H1 (cell line): ENCODE results near the gene USP53.

Experiments
- CTCF ChIP-seq, 3 experiments: IDR thresholded peaks; 1 replicate in 2 of 3; 2 replicates in 1 of 3; pipeline versions ENCODE4 v1.5.1 to v1.6.1; 2011; ENCODE audit warnings: low read length in 3 of 3, mild to moderate bottlenecking in 3 of 3, inconsistent platforms in 2 of 3, low read depth in 1 of 3, moderate library complexity in 1 of 3; ENCODE audit not compliant: insufficient read depth in 1 of 3; ENCODE audit errors: control extremely low read depth in 1 of 3
- EP300 ChIP-seq, 2 experiments: IDR thresholded peaks; 1 replicate in 1 of 2; 2 replicates in 1 of 2; pipeline ENCODE4 v1.6.1; 2011 to 2012; ENCODE audit warnings: low read depth in 2 of 2, low read length in 2 of 2, mild to moderate bottlenecking in 2 of 2, borderline replicate concordance in 1 of 2, inconsistent platforms in 1 of 2, moderate library complexity in 1 of 2
- POLR2A ChIP-seq, 2 experiments: IDR thresholded peaks; 1 replicate in 1 of 2; 2 replicates in 1 of 2; pipeline ENCODE4 v1.6.1; 2011; ENCODE audit warnings: low read depth in 2 of 2, low read length in 2 of 2, mild to moderate bottlenecking in 2 of 2; ENCODE audit errors: control extremely low read depth in 1 of 2
- SRF ChIP-seq: IDR thresholded peaks from 2 replicates; pipeline ENCODE4 v1.6.1; 2011; ENCODE audit warnings: mild to moderate bottlenecking, low read depth, low read length, moderate library complexity
- ZNF274 ChIP-seq: IDR thresholded peaks from 2 replicates; pipeline ENCODE4 v1.7.0; 2012; ENCODE audit warnings: low read length, borderline replicate concordance; ENCODE audit errors: extremely low read depth

GRCh38 chr4:119268466-119268865, 56.0 kb downstream of the USP53 start:
- TF ChIP-seq CTCF (IDR thresholded peaks at IDR 0.05; ENCODE audit: control extremely low read depth in 1 of 3, insufficient read depth in 1 of 3, low read depth in 1 of 3, low read length in 3 of 3) = no peak
- no peak for TF ChIP-seq POLR2A (IDR thresholded peaks at IDR 0.05; ENCODE audit: control extremely low read depth in 1 of 2, low read depth in 2 of 2, low read length in 2 of 2)
- no peak for TF ChIP-seq SRF
- TF ChIP-seq EP300 (IDR thresholded peaks at IDR 0.05; ENCODE audit: borderline replicate concordance in 1 of 2, low read depth in 2 of 2, low read length in 2 of 2) = no peak
- TF ChIP-seq ZNF274 = no peak
